IPS-15b (cell line): ENCODE measurements around the gene KRTAP4-2.
"Not testable (repeated sequence)": the region's sequence is repeated elsewhere in the genome, so short reads cannot be mapped to it uniquely, and the experiment has no call there.

Experiments used
- H3K27me3 ChIP-seq: one replicate; pipeline ENCODE4 v1.6.1; 2013; ENCODE audit warnings: low read length; ENCODE audit not compliant: control insufficient read depth, insufficient read depth
- H3K36me3 ChIP-seq: one replicate; pipeline ENCODE4 v1.6.1; 2013; ENCODE audit warnings: low read length; ENCODE audit not compliant: control insufficient read depth, insufficient read depth
- H3K4me1 ChIP-seq: one replicate; pipeline ENCODE4 v1.6.1; 2013; ENCODE audit warnings: mild to moderate bottlenecking, low read length; ENCODE audit not compliant: control insufficient read depth, insufficient read depth
- H3K4me3 ChIP-seq: one replicate; pipeline ENCODE4 v1.5.1; 2013; ENCODE audit warnings: low read depth, low read length
- H3K9ac ChIP-seq: one replicate; pipeline ENCODE4 v1.6.1; 2013; ENCODE audit warnings: low read depth, mild to moderate bottlenecking, low read length
- H3K9me3 ChIP-seq: one replicate; pipeline ENCODE4 v1.6.1; 2013; ENCODE audit warnings: mild to moderate bottlenecking, low read length; ENCODE audit not compliant: control insufficient read depth, insufficient read depth

KRTAP4-2 gene

DNA sequence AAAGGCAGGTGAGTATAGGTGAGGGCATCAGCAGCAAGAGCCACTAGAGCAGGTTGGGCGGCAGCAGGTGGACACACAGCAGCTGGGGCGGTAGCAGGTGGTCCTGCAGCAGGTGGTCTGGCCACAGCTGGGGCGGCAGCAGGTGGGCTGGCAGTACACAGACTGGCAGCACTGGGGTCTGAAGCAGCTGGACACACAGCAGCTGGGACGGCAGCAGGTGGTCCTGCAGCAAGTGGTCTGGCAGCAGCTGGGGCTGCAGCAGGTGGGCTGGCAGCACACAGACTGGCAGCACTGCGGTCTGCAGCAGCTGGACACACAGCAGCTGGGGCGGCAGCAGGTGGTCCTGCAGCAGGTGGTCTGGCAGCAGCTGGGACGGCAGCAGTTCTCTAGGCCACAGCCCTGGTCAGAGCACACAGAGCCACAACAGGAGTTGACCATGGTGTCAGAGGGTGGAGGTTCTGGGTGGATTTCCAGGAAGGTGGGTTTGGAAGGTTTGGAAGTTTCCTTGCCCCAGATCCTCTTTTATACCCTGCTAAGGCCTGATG lies at the start of gene KRTAP4-2:
Gene KRTAP4-2 (minus strand): TSS at position 495 of the 545 bp plus-strand sequence. CDS start 57 bp downstream, at position 438.
- Histone ChIP-seq H3K9me3 (no peaks in the 10 kb centered on the region), H3K4me3 (no peak within 1 kb of the TSS), H3K27me3 (no peaks in the 10 kb centered on the region), H3K36me3 (no peaks in the 10 kb centered on the region), H3K4me1 (no peaks in the 10 kb centered on the region), H3K9ac (no peak within 1 kb of the TSS)

DNA sequence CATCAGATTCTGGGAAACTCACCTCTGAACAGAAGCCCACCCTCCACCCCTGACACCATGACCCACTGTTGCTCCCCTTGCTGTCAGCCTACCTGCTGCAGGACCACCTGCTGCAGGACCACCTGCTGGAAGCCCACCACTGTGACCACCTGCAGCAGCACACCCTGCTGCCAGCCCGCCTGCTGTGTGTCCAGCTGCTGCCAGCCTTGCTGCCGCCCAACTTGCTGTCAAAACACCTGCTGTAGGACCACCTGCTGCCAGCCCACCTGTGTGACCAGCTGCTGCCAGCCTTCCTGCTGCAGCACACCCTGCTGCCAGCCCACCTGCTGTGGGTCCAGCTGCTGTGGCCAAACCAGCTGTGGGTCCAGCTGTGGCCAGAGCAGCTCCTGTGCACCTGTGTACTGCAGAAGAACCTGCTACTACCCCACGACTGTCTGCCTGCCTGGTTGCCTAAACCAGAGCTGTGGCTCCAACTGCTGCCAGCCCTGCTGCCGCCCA lies 48.6 kb upstream of the KRTAP4-2 start, which contains the start of gene KRTAP9-2:
Gene KRTAP9-2 (plus strand): TSS at position 51 of the 498 bp plus-strand sequence. CDS start 7 bp downstream, at position 58.
- not testable (repeated sequence) for H3K4me3 ChIP-seq, H3K4me1 ChIP-seq, H3K36me3 ChIP-seq, H3K9ac ChIP-seq, H3K27me3 ChIP-seq, H3K9me3 ChIP-seq

DNA sequence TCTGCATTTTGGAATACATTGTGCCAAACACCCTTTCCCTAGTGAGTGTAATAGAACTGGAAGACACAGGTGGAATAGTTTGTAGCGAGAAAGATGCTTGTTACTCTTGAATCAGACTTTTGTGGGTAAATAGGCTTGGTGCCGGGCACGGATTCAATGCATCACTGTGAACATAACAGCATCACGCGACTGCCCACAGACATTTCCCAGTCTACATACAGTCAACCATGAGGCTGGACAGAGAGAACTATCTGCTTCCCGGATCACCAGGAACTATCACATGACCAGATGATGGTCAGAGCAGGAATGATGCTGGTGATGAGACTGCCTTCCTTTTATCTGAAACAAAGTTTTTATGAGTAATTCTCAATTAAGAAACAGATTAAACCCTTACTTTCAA lies 48.0 kb upstream of the KRTAP4-2 start:
- Histone ChIP-seq H3K36me3 (no peaks in the 10 kb centered on the region), H3K4me3 (no peak overlapping the region), H3K9ac (no peak overlapping the region), H3K4me1 (no peaks in the 10 kb centered on the region), H3K9me3 (no peaks in the 10 kb centered on the region), H3K27me3 (no peaks in the 10 kb centered on the region)

GRCh38 chr17:41223821-41224220 lies 45.8 kb upstream of the KRTAP4-2 start:
- Histone ChIP-seq H3K9me3 (no peaks in the 10 kb centered on the region), H3K36me3 (no peaks in the 10 kb centered on the region), H3K4me1 (no peaks in the 10 kb centered on the region), H3K27me3 (no peaks in the 10 kb centered on the region), H3K9ac (no peak overlapping the region), H3K4me3 (no peak overlapping the region)

DNA sequence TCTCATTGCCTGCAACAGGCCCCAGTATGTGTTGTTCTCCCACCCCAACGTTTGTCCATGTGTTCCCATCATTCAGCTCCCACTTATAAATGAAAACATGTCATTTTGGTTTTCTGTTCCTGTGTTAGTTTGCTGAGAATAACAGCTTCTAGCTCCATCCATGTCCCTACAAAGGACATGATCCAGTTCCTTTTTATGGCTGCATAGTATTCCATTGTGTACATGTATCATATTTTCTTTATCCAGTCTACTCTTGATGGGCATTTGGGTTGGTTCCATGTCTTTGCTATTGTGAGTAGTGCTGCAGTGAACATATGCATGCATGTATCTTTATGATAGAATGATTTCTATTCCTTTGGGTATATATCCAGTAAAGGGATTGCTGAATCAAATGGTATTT lies 37.7 kb upstream of the KRTAP4-2 start:
- H3K9me3 ChIP-seq = no peaks in the 10 kb centered on the region
- H3K4me3 ChIP-seq = no peak overlapping the region
- H3K36me3 ChIP-seq = no peaks in the 10 kb centered on the region
- no peak overlapping the region for H3K9ac ChIP-seq
- H3K27me3 ChIP-seq = no peaks in the 10 kb centered on the region
- no peaks in the 10 kb centered on the region for H3K4me1 ChIP-seq

- Histone ChIP-seq H3K4me1 (no peaks in the 10 kb centered on the region), H3K36me3 (no peaks in the 10 kb centered on the region), H3K9me3 (no peaks in the 10 kb centered on the region), H3K4me3 (no peak overlapping the region), H3K9ac (no peak overlapping the region), H3K27me3 (no peaks in the 10 kb centered on the region)
Measured at GRCh38 chr17:41212524-41213169, 34.6 kb upstream of the KRTAP4-2 start.

- no peaks in the 10 kb centered on the region for H3K4me1 ChIP-seq
- H3K4me3 ChIP-seq = no peak overlapping the region
- H3K36me3 ChIP-seq = no peaks in the 10 kb centered on the region
- no peak overlapping the region for H3K9ac ChIP-seq
- H3K27me3 ChIP-seq = no peaks in the 10 kb centered on the region
- peaks cover 5% of the 10 kb centered on the region for H3K9me3 ChIP-seq
Measured at GRCh38 chr17:41211845-41212466, 33.9 kb upstream of the KRTAP4-2 start.

DNA sequence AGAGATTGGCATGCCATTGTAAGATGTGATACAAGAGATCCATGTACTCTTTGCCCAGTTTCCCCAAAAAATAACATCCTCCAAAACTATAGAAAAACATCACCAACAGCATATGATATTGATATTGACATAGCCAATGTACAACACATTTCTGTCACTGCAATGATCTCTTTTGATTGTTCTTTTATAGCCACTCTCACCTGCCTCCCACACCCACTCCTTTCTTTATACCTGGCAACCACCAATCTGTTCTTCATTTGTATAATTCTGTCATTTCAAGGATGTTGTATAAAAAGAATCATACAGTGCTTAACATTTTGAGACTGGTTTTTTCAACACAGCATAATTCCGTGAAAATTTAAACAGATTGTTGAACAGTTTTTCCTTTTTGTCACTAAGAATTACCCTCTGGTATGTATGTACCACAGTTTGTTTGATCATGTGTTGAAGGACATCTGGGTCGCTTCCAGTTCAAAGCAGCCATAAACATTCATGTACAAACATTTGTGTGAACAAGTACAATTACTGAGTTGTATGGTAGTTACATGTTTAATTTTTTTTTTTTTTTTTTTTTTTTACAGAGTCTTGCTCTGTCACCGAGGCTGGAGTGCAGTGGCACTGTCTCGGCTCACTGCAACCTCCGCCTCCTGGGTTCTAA lies 21.5 kb upstream of the KRTAP4-2 start:
- Histone ChIP-seq H3K9me3 (no peaks in the 10 kb centered on the region), H3K4me3 (no peak overlapping the region), H3K9ac (no peak overlapping the region), H3K27me3 (no peaks in the 10 kb centered on the region), H3K4me1 (no peaks in the 10 kb centered on the region), H3K36me3 (no peaks in the 10 kb centered on the region)

- Histone ChIP-seq H3K36me3 (no peaks in the 10 kb centered on the region), H3K9me3 (no peaks in the 10 kb centered on the region), H3K4me3 (no peak overlapping the region), H3K4me1 (no peaks in the 10 kb centered on the region), H3K27me3 (no peaks in the 10 kb centered on the region), H3K9ac (no peak overlapping the region)
Measured at GRCh38 chr17:41196068-41196467, 18.0 kb upstream of the KRTAP4-2 start.

- H3K27me3 ChIP-seq = no peaks in the 10 kb centered on the region
- H3K4me3 ChIP-seq = no peak overlapping the region
- H3K36me3 ChIP-seq = no peaks in the 10 kb centered on the region
- no peak overlapping the region for H3K9ac ChIP-seq
- H3K4me1 ChIP-seq = no peaks in the 10 kb centered on the region
- H3K9me3 ChIP-seq = no peaks in the 10 kb centered on the region
Measured at GRCh38 chr17:41190328-41190727, 12.3 kb upstream of the KRTAP4-2 start.

DNA sequence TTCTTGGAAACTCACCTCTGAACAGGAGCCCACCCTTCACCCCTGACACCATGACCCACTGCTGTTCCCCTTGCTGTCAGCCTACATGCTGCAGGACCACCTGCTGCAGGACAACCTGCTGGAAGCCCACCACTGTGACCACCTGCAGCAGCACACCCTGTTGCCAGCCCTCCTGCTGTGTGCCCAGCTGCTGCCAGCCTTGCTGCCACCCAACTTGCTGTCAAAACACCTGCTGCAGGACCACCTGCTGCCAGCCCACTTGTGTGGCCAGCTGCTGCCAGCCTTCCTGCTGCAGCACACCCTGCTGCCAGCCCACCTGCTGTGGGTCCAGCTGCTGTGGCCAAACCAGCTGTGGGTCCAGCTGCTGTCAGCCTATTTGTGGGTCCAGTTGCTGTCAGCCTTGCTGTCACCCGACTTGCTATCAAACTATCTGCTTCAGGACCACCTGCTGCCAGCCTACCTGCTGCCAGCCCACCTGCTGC lies 11.9 kb upstream of the KRTAP4-2 start, which contains the start of gene KRTAP9-1:
Gene KRTAP9-1 (plus strand): TSS at position 51 of the 482 bp plus-strand sequence. CDS start 0 bp downstream, at position 51.
- H3K27me3 ChIP-seq, H3K36me3 ChIP-seq, H3K4me1 ChIP-seq, H3K4me3 ChIP-seq, H3K9me3 ChIP-seq, H3K9ac ChIP-seq: not testable (repeated sequence)
